HG03159 (cell line): ENCODE results near the gene SDCCAG8.

Experiments
- ATAC-seq: cut with Tn5 transposase; IDR thresholded peaks from one replicate; pipeline ENCODE4 v1.9.1; 2021; ENCODE audit warnings: mild to moderate bottlenecking, moderate library complexity; ENCODE audit not compliant: unreplicated experiment

SDCCAG8 gene

DNA sequence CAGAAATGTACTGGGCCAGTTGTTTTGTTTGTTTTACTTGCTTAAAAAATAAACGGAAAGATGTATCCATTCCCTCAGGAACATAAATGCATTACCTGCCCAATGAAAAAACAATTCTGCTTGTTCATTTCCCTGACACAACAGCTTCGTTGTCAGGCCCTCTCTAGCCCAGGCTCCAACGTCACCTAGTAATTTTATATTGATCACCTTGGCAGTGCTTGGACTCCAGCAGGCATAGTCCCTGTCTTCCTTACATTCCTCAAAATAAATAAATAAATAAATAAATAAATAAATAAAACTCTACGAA, 2.0 kb upstream of the SDCCAG8 start:
- no peak for ATAC-seq

GRCh38 chr1:243254233-243254926, 1.5 kb upstream of the SDCCAG8 start:
- peak; percentile 17 for ATAC-seq

- peak; percentile 52 for ATAC-seq
Measured at GRCh38 chr1:243254927-243255790, 682 bp upstream of the SDCCAG8 start, which contains the start of gene CEP170. TSS of gene CEP170 (minus strand) at chr1:243255281. CDS start at chr1:243225280, 30,001 bp downstream.

DNA sequence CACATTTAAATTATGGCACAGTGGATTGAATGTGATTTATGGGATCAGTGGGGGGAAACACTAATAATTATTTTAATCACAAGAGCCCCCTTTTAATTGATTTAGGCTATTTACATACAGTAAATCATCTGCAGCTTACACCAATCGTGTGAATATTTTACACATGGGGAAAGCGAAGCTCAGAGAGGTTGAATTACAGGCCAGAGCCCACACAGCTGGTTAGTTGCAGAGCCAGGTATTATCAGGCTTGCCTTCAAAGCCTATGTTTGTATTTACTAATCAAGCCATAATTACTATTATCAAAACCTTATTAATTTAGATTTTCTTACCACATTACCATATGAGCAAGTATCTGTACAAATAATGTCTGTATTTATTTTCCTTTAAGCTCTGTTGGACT, 749 bp downstream of the SDCCAG8 start:
- ATAC-seq: no peak

DNA sequence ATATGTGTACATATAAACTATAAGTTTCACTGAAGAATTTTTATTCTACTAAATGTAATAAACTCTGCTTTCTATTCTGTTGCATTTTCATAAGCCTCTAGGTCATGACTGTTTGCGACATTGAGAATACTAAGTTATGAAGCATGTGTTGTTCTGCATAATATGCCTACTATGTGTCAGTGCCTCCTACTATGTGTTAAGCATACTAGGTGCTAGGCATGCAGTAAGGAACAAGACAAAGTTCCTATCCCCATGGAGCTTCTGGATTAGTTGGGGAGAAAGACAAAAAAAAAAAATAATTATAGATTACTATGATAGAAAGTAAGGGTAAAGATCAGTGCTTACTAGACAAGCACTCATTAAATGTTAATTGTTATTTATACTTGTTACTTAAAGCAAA, 1.3 kb downstream of the SDCCAG8 start:
- no peak for ATAC-seq

DNA sequence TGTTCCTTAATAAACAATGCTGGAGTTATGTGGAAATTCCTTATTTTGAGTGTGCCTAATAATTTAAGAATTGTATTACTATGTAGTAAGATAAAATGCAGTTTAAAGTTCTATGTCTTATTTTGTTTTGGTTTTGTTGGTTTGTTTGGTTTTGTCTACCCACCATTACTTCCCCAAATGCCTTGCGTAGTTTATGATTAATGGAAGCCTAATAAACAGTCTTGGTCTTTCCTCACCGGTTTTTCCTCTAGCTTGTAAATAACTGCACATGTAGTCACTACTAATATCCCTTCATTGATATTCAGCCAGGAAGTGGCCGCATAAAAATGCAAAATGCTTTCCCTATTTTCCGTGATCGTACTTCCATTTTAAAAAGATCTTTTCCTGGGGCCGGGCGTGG, 2.9 kb downstream of the SDCCAG8 start:
- no peak for ATAC-seq

DNA sequence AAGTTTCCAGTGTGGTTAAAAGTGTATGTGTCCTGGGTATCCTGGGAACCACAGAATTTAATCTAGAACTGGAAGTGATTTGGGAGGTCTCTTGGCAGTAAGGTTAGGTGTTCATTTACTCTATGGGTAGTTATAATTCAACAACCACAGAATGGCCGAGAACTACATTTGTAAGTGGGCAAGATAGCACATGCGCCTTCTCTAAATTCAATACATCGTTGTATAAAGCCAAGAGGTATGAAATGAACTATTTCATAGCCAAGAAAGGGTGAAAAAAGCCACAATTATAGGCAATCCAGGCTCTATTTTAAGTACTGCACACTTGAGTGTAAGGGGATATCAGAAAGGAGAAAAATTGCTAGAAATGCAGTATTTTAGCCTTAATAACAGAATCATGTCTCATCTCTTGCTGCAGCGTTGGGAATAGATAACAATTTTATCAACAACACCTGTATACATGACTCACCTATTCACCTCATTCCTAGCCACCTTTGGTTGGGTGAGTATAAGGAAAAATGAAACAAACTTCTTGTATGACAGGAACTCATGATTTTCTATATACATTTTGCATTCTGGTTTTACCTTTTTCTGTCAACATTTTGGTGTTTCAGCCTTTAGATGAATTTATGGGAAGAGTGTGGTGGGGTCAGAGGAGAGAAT, 4.5 kb downstream of the SDCCAG8 start:
- ATAC-seq: no peak

DNA sequence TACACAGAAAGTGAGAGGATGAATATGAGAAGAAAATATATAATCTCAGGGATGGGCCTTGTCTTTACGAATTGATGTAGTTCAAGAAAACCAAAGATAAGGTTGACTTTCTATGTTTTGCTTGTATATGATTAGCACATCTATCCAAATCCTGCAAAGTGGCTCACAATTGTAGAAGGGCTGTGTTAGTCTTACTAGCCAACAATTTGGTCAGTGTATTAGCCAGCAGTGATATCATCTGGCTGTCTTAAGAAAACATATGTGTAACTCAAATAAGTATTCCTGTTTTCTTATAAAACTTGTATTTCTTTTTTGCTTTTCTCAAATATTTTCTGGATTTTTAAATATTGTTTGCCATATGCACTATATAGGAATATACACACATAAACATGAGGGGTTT, 5.5 kb downstream of the SDCCAG8 start:
- no peak for ATAC-seq

GRCh38 chr1:243264717-243265116, 8.9 kb downstream of the SDCCAG8 start:
- ATAC-seq: peak; percentile 57

DNA sequence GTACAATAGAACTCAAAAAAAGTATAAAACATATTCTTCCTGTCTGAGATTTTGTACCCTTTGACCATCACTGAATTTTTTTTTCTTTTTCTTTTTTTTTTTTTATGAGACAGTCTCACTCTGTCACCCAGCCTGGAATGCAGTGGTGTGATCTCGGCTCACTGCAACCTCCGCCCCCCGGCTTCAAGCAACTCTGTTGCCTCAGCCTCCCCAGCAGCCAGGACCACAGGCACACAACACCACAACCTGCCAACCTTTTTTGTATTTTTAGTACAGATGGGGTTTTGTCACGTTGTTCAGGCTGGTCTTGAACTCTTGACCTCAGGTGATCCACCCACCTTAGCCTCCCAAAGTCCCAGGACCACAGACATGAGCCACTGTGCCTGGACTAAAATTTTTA, 10.4 kb downstream of the SDCCAG8 start:
- no peak for ATAC-seq

DNA sequence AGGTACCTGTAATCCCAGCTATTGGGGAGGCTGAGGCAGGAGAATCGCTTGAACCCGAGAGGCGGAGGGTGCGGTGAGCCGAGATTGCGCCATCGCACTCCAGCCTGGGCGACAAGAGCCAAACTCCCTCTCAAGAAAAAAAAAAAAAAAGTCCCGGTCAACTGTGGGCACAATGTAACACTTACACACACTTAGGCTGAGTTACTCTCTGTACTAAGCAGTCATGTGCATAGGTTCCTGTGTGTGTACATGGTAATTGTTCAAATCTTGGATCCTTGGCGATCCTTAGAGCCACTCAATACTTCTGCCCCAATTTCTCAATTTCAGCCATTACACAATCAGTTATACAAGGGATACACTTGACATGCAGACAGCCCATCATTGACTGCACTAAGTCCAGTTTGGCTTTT, 11.6 kb downstream of the SDCCAG8 start:
- ATAC-seq: no peak

GRCh38 chr1:243267914-243268653, 12.2 kb downstream of the SDCCAG8 start:
- no peak for ATAC-seq

GRCh38 chr1:243268751-243269460, 13.1 kb downstream of the SDCCAG8 start:
- no peak for ATAC-seq

- no peak for ATAC-seq
Measured at GRCh38 chr1:243269461-243269801, 13.6 kb downstream of the SDCCAG8 start.

- ATAC-seq: no peak
Measured at GRCh38 chr1:243270097-243270864, 14.4 kb downstream of the SDCCAG8 start.

DNA sequence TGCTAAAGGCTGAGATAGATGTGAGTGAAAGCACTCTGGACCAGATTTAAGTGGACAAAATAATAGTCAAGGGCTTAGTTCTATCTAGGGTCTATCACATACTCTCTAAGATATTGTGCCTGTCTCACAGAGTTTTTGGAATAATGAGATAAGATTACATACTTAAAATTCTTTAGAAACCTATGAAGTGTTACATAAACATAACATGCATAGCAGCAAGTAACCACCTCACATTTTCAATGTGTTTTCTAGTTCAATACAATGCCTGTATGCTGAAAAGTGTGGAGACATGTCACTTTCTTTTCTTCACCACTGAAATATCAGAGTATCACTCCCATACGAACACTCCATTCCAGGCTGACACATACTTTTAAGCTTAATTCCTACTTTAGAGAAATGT, 16.2 kb downstream of the SDCCAG8 start:
- ATAC-seq: no peak

GRCh38 chr1:243272401-243272800, 16.6 kb downstream of the SDCCAG8 start:
- ATAC-seq: no peak

DNA sequence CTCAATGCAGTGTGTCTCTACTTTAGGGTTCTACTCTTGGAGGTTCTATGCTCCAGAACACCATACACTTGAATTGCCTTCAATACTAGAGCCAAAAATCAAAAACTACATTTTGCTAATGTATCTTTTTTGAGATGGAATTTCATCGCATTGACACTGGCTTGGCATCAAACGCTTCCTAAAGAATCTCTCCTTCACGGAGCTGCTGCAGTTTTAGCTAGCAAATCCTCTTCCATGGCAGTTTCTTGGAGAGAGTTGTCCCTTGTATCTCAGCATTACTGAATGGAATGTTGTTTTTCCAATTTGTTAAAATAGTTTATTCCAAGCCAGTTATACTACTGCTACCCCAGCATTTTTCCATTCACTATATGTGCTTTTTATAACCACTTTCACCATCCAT, 17.7 kb downstream of the SDCCAG8 start:
- ATAC-seq: no peak

GRCh38 chr1:243273945-243274344, 18.1 kb downstream of the SDCCAG8 start:
- no peak for ATAC-seq

- no peak for ATAC-seq
Measured at GRCh38 chr1:243275316-243275715, 19.5 kb downstream of the SDCCAG8 start.
